ENCODE measurements around the gene PDZD2.

GRCh38 chr5:31604240-31604639 lies 34.7 kb upstream of the PDZD2 start:
- no peak for TF ChIP-seq POLR2AphosphoS5 (IDR thresholded peaks at IDR 0.05; ENCODE audit: insufficient read depth in 1 of 2, low read depth in 1 of 2)
- TF ChIP-seq, protein P1, sequence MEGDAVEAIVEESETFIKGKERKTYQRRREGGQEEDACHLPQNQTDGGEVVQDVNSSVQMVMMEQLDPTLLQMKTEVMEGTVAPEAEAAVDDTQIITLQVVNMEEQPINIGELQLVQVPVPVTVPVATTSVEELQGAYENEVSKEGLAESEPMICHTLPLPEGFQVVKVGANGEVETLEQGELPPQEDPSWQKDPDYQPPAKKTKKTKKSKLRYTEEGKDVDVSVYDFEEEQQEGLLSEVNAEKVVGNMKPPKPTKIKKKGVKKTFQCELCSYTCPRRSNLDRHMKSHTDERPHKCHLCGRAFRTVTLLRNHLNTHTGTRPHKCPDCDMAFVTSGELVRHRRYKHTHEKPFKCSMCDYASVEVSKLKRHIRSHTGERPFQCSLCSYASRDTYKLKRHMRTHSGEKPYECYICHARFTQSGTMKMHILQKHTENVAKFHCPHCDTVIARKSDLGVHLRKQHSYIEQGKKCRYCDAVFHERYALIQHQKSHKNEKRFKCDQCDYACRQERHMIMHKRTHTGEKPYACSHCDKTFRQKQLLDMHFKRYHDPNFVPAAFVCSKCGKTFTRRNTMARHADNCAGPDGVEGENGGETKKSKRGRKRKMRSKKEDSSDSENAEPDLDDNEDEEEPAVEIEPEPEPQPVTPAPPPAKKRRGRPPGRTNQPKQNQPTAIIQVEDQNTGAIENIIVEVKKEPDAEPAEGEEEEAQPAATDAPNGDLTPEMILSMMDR (IDR thresholded peaks at IDR 0.05): no peak

Measured in vagina (tissue), 2 donors.